OCI-LY7 (cell line): ENCODE results near the gene CTSZ.

Experiments used
- EZH2phosphoT487 ChIP-seq: fragments of 200-600 bp; sonication (generic); IDR thresholded peaks from 2 replicates; pipeline ENCODE4 v1.6.1; 2018; ENCODE audit warnings: low read depth, borderline replicate concordance, mild to moderate bottlenecking, mixed run types, antibody characterized with exemption, low read length, moderate library complexity, mixed read lengths
- TF ChIP-seq, protein P1 (sequence below): fragments of 200-600 bp; sonication (generic); conservative IDR thresholded peaks from 2 replicates; pipeline ENCODE4 v1.5.1; 2014; ENCODE audit warnings: mild to moderate bottlenecking, antibody characterized with exemption, low read length, moderate library complexity, mixed read lengths

DNA sequence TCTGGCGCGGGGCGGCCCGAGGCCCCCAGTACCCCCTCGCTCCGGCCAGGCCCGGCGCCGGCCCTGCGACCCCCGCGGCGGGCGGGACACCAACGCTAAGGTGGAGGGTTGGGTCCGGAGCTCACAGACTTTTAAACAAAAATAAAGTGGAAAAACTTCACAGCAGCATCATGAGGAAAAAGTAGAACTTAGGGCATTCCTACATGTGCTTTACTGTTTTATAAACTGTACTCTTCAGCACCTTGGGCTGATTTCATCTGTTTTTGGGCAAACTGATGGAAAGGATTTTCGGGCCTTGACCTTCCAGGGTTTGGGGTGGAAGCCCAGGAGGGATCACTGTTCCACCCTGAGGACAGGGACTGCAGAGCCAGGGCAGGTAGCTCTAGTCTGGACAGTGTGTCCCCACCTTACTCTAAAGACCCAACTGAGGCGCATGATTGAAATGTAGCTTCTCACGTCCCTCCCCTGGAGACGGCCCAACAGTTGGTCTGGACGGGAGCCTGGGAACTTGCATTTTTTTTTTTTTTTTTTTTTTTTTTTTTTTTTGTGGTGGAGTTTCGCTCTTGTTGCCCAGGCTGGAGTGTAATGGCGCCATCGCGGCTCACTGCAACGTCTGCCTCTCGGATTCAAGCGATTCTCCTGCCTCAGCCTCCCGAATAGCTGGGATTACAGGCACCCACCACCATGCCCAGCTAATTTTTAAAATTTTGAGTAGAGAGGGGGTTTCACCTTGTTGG is 25.3 kb downstream of the CTSZ start:
- TF ChIP-seq, protein P1, sequence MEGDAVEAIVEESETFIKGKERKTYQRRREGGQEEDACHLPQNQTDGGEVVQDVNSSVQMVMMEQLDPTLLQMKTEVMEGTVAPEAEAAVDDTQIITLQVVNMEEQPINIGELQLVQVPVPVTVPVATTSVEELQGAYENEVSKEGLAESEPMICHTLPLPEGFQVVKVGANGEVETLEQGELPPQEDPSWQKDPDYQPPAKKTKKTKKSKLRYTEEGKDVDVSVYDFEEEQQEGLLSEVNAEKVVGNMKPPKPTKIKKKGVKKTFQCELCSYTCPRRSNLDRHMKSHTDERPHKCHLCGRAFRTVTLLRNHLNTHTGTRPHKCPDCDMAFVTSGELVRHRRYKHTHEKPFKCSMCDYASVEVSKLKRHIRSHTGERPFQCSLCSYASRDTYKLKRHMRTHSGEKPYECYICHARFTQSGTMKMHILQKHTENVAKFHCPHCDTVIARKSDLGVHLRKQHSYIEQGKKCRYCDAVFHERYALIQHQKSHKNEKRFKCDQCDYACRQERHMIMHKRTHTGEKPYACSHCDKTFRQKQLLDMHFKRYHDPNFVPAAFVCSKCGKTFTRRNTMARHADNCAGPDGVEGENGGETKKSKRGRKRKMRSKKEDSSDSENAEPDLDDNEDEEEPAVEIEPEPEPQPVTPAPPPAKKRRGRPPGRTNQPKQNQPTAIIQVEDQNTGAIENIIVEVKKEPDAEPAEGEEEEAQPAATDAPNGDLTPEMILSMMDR: no peak
- TF ChIP-seq EZH2phosphoT487: no peak
